Fibroblast of lung (primary cell): Measurements from ENCODE around the gene FXN.

ENCODE experiments used
- EZH2 ChIP-seq: IDR thresholded peaks from 2 replicates; pipeline ENCODE4 v1.5.1; 2012; ENCODE audit warnings: low read length, control low read depth, mild to moderate bottlenecking; ENCODE audit errors: missing control alignments
- TF ChIP-seq, protein P1 (sequence below), 2 donors: IDR thresholded peaks in 1 of 2; conservative IDR thresholded peaks in 1 of 2; 1 replicate in 1 of 2; 2 replicates in 1 of 2; pipeline ENCODE4 v1.5.1; 2011 to 2012; ENCODE audit warnings: low read length in 2 of 2, control low read depth in 1 of 2, inconsistent platforms in 1 of 2, low read depth in 1 of 2, mild to moderate bottlenecking in 1 of 2

DNA sequence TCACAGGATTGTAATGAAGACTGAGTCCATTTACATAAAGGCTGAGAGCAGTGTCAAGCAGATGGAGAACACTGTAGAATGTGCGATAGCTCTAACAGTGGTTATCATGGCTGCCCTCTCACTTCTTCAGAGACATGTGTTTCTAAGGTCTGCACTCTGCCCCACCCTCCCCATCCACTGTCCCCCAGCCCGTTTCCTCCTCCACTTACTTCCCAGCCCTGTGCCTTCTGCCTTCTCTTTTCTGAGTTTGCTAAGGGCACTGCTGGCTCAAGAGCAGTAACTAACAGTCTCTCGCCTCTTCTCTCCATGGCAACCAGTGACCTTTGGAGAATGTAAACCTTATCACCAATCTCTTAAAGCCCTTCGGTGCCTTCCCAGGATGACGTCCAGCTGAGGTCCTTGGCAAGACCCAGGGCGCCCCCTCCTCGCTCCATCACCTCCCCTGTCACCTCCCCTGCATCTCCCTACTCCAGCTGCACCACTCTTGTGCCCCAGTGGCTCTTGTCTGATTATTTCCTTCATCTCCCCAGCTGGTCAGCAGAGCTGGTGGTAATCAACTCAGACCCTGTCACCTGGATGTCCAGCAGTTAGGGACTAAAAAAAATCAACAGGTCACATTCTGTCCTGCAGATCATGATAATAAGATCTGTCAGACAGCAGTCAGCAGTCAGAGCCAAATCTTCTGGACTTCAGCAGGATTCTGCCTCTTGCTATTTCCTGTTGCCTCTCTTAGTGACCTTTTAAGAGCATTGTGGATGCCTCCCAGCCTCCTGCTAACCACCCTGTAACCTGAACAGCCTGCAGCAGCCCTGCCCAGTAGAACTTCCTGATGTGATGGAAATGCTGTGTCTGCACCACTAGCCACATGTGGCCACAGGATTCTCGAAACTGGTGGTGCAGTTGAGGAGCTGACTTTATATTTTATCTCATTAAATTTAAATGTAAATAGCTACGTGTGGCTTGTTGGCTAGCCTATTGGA is 9.0 kb downstream of the FXN start:
- TF ChIP-seq, protein P1, sequence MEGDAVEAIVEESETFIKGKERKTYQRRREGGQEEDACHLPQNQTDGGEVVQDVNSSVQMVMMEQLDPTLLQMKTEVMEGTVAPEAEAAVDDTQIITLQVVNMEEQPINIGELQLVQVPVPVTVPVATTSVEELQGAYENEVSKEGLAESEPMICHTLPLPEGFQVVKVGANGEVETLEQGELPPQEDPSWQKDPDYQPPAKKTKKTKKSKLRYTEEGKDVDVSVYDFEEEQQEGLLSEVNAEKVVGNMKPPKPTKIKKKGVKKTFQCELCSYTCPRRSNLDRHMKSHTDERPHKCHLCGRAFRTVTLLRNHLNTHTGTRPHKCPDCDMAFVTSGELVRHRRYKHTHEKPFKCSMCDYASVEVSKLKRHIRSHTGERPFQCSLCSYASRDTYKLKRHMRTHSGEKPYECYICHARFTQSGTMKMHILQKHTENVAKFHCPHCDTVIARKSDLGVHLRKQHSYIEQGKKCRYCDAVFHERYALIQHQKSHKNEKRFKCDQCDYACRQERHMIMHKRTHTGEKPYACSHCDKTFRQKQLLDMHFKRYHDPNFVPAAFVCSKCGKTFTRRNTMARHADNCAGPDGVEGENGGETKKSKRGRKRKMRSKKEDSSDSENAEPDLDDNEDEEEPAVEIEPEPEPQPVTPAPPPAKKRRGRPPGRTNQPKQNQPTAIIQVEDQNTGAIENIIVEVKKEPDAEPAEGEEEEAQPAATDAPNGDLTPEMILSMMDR (conservative IDR thresholded peaks at IDR 0.05 in 1 of 2, IDR thresholded peaks at IDR 0.05 in 1 of 2; ENCODE audit: low read depth in 1 of 2, low read length in 2 of 2) = no peak
- no peak for TF ChIP-seq EZH2
